ENCODE data around the gene IGDCC3.
"Not testable (repeated sequence)": the region's sequence is repeated elsewhere in the genome, so short reads cannot be mapped to it uniquely, and the experiment has no call there.

IGDCC3 gene

DNA sequence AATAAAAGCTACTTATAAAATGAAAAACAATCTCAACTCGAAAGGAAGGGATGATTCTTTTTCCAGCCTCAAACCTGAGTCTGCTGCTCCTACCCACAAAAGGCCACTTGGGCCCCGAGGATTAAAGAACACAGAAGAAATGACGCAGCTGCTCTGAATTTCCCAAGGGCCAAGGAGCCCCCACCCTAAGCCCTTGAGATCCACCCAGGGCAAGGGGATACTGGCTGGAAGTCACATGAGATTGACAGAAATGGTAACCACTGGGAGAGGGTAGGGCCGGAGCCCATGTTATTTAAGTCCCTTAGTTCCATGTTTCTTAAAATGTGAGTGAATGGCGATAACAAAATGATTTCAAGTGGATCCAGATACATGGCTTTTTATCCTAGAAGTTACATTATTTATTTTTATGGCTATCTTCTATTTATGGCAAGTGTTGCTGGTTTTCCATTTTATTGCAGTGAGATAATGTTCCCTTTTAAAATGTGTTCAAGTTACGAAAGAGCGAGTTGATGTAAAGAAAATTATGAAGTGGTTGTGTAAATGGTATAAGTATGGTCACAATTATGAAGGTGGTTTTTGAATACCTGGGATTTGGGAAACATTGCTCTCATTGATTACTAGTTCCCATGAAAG is 28.1 kb upstream of the IGDCC3 start:
- no peak for DNase-seq

- DNase-seq = no peak
Measured at GRCh38 chr15:65404186-65404872, 26.5 kb upstream of the IGDCC3 start.

DNA sequence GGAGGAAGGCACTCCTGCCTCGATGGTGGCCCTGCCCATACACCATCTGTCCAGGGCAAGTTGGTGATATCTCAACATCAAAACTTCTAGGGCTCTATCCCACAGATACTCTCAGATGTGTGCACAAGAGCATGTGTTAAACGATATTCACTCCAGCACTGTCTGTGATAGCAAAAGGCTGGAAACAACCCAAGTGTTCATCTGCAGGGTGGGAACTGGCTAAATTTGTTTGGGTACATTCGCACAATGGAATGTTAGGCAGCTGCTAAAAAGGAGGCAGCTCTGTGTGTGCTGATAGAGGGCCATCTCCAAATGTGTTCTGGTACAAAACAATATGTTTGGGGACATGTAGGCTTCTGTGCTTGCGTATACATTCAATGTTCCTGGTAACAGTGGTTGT is 25.2 kb upstream of the IGDCC3 start:
- no peak for DNase-seq

DNA sequence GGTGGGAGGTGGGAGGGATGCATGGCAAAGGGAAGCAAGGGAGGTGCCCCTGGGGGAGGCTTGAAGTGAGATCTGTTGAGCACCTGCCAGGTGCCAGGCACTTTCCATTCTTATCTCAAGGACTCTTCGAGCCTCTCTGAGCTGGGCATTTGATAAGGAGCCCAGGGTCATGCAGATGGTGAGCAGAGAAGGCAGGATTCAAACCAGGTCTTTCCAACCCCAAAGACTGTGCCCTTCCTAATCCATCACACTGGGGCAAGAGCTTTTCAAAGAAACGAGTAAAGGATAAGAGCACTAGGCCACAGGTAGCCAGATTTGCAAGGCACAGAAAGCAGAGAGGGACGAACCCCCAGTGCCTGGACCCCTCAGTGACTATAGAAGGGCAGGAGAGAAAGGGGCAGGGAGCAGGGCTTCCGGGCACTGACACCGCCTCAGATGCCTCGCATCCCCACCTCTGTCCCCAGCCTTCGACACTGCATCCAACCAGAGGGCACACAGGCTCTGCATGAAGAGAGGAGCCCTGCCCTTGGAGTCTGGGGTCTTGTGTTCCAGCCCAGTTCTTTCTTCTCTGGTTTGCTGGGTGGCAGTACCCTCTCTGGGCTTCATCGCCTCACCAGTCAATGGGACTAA is 23.9 kb upstream of the IGDCC3 start:
- DNase-seq = no peak

- DNase-seq = peak in 6 of 14 donors; percentile 16 to 35 (median 26)
Measured at GRCh38 chr15:65400760-65401610, 23.2 kb upstream of the IGDCC3 start.

DNA sequence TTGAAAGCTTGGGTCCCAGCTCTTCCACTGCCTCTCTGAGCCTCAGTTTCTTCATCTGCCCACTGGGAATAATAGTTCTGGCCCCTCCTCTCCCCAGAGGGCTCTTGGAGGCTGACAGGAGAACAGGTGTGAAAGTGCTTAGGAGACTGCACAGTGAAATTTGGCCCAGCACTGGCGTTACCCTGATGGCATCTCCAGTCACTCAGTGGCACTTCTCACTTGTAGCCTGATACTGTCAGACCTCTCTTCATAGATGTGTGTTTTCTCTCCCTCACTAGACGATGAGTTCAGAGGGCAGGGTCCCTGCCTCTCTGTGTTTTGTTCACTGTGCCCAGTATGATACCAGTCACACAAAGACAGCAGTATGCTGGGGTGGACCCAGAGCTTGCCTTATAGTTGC is 22.2 kb upstream of the IGDCC3 start:
- DNase-seq = no peak

DNA sequence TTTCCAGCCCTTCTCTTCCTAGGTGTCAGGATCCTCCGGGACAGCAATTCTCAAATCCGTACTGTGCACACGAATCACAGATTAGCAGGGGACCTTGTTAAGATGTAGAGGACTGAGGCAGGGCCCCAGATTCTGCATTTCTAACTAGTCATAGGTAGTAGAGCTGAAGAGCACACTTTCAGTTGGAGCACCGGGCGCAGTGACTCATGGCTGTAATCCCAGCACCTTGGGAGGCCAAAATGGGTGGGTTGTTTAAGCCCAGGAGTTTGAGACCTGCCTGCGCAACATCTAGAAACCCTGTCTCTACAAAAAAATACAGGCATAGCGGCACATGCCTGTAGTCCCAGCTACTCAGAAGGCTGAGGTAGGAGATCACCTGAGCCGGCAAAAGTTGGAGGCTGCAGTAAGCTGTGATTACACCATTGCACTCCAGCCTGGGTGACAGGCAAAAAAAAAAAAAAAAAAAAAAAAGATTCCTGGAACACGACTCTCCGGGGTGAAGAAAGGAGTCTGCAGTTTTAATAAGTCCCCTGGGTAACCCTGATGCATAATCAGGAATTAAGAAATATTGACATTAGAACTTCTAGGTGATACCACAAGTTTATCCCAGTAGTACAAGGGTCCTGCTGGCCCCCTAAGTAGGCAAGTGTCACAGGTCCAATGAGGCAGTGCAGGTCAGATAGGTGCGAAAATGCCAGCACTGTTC is 21.4 kb upstream of the IGDCC3 start:
- DNase-seq = no peak

GRCh38 chr15:65398486-65398885 is 20.7 kb upstream of the IGDCC3 start:
- DNase-seq = not testable (repeated sequence)

- no peak for DNase-seq
Measured at GRCh38 chr15:65396965-65397317, 19.1 kb upstream of the IGDCC3 start.

- no peak for DNase-seq
Measured at GRCh38 chr15:65396283-65396964, 18.6 kb upstream of the IGDCC3 start.

DNA sequence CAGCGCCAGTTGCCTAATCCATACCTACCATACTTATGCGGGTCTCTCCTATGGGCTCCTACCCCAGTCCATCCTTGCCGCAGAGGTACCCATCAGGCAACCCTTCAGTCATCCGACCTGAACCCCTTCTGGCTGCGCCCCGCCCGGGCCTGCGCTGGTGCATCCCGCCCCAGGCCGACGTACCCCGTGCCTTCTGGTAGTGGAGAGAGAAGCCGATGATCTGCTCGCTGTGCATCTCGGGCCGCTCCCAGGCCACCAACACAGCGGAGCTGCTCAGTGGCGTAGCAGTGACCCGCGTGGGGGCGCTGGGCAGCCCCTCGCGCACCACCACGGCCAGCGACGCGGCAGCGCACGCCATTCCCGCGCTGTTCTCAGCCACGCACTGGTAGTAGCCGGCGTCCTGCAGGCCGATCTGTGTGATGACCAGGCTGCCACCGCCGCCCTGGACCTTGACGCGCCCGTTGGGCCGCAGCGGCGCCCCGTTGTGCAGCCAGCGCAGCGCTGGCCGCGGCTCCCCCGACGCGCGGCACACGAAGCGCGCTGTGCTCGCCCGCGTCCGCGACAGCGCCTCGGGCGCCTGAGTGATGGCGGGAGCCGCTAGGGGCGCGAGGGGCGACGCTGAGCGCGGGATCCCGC is 17.9 kb upstream of the IGDCC3 start:
- DNase-seq = no peak

GRCh38 chr15:65394936-65395335 is 17.1 kb upstream of the IGDCC3 start:
- no peak for DNase-seq

DNA sequence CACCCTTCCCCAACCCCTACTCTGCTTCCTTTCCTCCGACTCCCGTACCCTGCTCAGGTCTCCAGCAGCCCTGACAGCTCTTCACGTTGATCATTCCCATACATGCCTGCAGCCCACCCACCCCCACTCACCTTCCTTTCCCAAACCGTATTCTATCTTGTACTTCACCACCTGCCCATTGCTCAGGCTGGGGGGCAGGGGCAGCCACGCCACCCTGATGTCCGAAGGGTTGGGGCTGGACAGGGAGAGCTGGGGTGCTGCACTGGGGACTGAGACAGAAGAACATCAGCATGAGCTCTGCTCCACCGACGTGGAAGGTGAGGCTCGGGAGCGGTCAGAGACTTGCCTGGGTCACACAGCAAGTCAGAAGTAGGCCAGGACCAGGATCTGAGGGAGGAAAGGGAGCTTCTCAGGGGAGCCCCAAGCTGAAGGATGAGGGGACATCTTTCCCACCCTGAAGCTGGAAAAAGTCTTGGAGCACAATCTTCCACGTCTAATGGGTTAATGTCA is 16.5 kb upstream of the IGDCC3 start:
- no peak for DNase-seq

GRCh38 chr15:65393557-65393956 is 15.8 kb upstream of the IGDCC3 start:
- DNase-seq = no peak

GRCh38 chr15:65393091-65393490 is 15.3 kb upstream of the IGDCC3 start:
- DNase-seq = no peak

DNA sequence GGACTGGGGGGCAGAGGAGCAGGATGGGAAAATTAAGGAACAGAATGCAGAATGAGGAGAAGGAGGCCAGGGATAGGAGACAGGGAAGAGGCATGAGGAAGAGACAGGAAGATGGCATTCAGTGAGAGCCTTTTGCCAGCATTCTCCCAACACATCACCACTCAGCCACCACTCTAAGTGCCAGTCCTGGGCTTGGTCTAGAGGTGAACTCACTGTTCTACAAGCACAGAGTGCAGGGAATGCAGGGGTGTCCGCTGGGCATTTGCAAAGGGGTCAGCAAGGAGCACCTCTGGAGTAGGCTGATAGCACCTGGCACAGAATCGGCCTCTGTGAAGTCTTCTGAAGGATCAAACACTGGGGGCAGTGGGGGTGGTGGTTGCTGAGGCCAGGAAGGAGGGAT is 14.6 kb upstream of the IGDCC3 start:
- no peak for DNase-seq

GRCh38 chr15:65391732-65392131 is 13.9 kb upstream of the IGDCC3 start:
- no peak for DNase-seq

DNA sequence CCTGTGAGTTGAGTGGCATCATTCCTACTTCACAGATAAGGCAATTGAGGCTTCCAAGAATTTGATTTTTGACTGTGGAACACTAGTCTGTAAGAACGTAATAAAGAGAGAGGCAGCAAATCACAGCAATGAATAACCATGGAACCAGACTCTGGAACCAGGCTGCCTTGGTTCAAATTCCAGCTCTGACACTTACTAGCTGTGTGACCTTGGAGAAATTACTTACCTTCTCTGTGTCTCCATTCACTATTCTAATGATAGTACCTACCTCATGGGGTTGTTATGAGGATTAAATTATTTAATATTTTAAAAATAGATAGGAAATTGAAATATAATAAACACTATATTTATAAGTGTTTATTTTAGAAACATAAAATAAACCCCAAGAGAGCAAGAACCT is 12.6 kb upstream of the IGDCC3 start:
- no peak for DNase-seq

DNA sequence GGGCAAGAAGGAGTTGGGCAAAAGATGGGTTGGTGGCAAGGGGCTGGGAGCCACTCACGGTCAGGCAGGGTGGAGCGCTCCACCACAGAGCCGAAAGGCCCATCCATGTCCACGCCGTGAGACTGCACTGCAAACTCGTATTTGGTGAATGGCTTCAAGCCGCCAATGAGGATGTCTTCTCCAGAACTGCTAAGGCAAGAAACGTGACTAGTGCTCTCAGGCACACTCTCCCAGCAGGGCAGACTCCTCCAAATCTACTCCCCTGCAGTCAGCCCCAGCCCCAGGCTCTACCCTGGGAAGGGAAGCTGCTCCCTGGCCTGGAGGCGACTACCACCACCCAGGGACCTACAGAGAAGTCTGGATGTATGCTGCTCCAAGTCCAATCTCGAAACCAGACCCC is 11.4 kb upstream of the IGDCC3 start:
- DNase-seq = no peak

DNA sequence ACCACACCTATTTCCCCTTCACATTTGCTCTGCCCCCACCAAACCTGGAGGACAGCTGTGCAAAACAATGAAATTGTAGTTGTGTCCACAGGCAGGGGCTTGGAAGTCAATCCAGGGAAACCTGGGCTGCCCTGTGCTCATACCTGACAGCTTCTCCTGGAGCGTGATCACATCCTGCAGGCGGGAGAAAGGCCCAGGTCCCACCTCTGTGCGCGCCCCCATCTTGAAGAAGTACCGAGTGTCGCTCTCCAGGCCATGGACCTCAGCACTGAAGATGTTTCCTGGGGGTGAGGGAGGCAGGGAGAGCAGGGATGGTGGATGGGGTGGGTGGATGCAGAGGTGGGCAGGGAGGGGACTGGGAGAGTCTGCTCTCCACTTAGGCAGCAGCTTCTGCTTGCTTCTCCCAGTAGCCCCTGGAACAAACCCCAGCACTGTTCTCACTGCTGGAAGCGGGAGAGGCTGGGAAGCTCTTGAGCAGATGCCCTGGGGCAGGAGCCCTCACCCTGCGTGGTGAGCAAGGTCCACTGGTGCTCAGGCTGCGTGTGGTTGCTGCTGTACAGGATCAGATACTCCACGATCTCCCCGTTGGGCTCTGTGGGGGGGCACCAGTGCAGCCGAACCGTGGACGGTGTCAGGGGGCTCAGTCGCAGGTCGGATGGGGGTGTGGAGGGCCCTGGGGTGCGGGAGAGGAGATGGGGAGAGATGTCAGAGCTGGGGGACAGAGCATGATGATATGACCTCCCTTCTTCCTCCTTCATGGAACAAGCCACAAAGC is 10.7 kb upstream of the IGDCC3 start:
- no peak for DNase-seq

Data from C1 segment of cervical spinal cord (tissue), 14 donors.